H9 (cell line): Measurements from ENCODE around the gene MRPL39. TPM values are rescaled to one million over a fixed set of nuclear protein-coding genes. Genes with fewer than 3 reads are reported as not detected.

ENCODE experiments used
- DNase-seq: peaks from one replicate; pipeline ENCODE4 v3.0.0-alpha.2; 2017
- H2AFZ ChIP-seq: one replicate; pipeline ENCODE4 v1.6.1; 2013; ENCODE audit warnings: mild to moderate bottlenecking, low read length, control low read depth, moderate library complexity
- H2AK5ac ChIP-seq: 2 replicates; pipeline ENCODE4 v1.6.1; 2013; ENCODE audit warnings: low read length, control low read depth, mixed read lengths; ENCODE audit not compliant: insufficient read length
- H2BK120ac ChIP-seq: one replicate; pipeline ENCODE4 v1.6.1; 2013; ENCODE audit warnings: low read depth, mild to moderate bottlenecking, low read length, control low read depth, inconsistent platforms; ENCODE audit not compliant: poor library complexity, severe bottlenecking
- H2BK12ac ChIP-seq: 2 replicates; pipeline ENCODE4 v1.6.1; 2013; ENCODE audit warnings: low read length, control low read depth, mixed read lengths, low read depth; ENCODE audit not compliant: insufficient read length
- H2BK15ac ChIP-seq: 2 replicates; pipeline ENCODE4 v1.6.1; 2013; ENCODE audit warnings: low read depth, low read length, control low read depth
- H2BK20ac ChIP-seq: one replicate; pipeline ENCODE4 v1.6.1; 2013; ENCODE audit warnings: low read depth, mild to moderate bottlenecking, low read length, control low read depth, inconsistent platforms; ENCODE audit not compliant: poor library complexity, severe bottlenecking
- H2BK5ac ChIP-seq: 2 replicates; pipeline ENCODE4 v1.6.1; 2013; ENCODE audit warnings: low read length, control low read depth, mixed read lengths; ENCODE audit not compliant: insufficient read length
- H3K14ac ChIP-seq: 2 replicates; pipeline ENCODE4 v1.6.1; 2013; ENCODE audit warnings: low read length, control low read depth; ENCODE audit not compliant: insufficient read depth
- H3K18ac ChIP-seq: 2 replicates; pipeline ENCODE4 v1.6.1; 2013; ENCODE audit warnings: low read depth, mild to moderate bottlenecking, mixed read lengths, low read length, control low read depth; ENCODE audit not compliant: insufficient read length
- H3K23ac ChIP-seq: 2 replicates; pipeline ENCODE4 v1.6.1; 2013; ENCODE audit warnings: low read length, control low read depth, mixed read lengths, low read depth; ENCODE audit not compliant: insufficient read length
- H3K23me2 ChIP-seq: 2 replicates; pipeline ENCODE4 v1.6.1; 2013; ENCODE audit warnings: low read depth, mild to moderate bottlenecking, mixed read lengths, low read length, control low read depth; ENCODE audit not compliant: insufficient read length, poor library complexity, severe bottlenecking
- H3K27ac ChIP-seq: 2 replicates; pipeline ENCODE4 v1.5.1; 2013; ENCODE audit warnings: low read length, control low read depth, mixed read lengths, low read depth; ENCODE audit not compliant: insufficient read length
- H3K27me3 ChIP-seq: 2 replicates; pipeline ENCODE4 v1.6.1; 2013; ENCODE audit warnings: low read length, control low read depth, inconsistent platforms; ENCODE audit not compliant: insufficient read depth
- H3K4ac ChIP-seq: 2 replicates; pipeline ENCODE4 v1.6.1; 2013; ENCODE audit warnings: low read depth, mild to moderate bottlenecking, control low read depth, inconsistent platforms, low read length, moderate library complexity
- H3K4me1 ChIP-seq: 2 replicates; pipeline ENCODE4 v1.6.1; 2013; ENCODE audit warnings: low read length, control low read depth, inconsistent platforms; ENCODE audit not compliant: insufficient read depth
- H3K4me2 ChIP-seq: 2 replicates; pipeline ENCODE4 v1.6.1; 2013; ENCODE audit warnings: low read length, control low read depth, mixed read lengths; ENCODE audit not compliant: insufficient read length, insufficient read depth
- H3K56ac ChIP-seq: 2 replicates; pipeline ENCODE4 v1.6.1; 2013; ENCODE audit warnings: low read depth, mild to moderate bottlenecking, mixed read lengths, low read length, control low read depth; ENCODE audit not compliant: insufficient read length
- H3K79me1 ChIP-seq: 2 replicates; pipeline ENCODE4 v1.6.1; 2013; ENCODE audit warnings: low read depth, mild to moderate bottlenecking, moderate library complexity, low read length, control low read depth, inconsistent platforms; ENCODE audit not compliant: insufficient read depth, poor library complexity, severe bottlenecking
- H3K79me2 ChIP-seq: 2 replicates; pipeline ENCODE4 v1.6.1; 2013; ENCODE audit warnings: low read length, control low read depth, inconsistent platforms; ENCODE audit not compliant: insufficient read depth
- H3K9ac ChIP-seq: 2 replicates; pipeline ENCODE4 v1.6.1; 2013; ENCODE audit warnings: low read length, control low read depth, mixed read lengths; ENCODE audit not compliant: insufficient read length; ENCODE audit errors: extremely low read depth
- H3K9me3 ChIP-seq: one replicate; pipeline ENCODE4 v1.6.1; 2013; ENCODE audit warnings: low read depth, low read length, inconsistent platforms; ENCODE audit not compliant: control insufficient read depth
- H3T11ph ChIP-seq: one replicate; pipeline ENCODE4 v1.6.1; 2013; ENCODE audit warnings: mild to moderate bottlenecking, low read length, control low read depth, inconsistent platforms
- H4K20me1 ChIP-seq: one replicate; pipeline ENCODE4 v1.6.1; 2013; ENCODE audit not compliant: control insufficient read depth, insufficient read length, insufficient read depth
- H4K5ac ChIP-seq: 2 replicates; pipeline ENCODE4 v1.6.1; 2013; ENCODE audit warnings: low read depth, mild to moderate bottlenecking, mixed read lengths, low read length, control low read depth; ENCODE audit not compliant: insufficient read length
- H4K8ac ChIP-seq: replicated peaks from 2 replicates; pipeline ENCODE4 v1.6.1; 2013; ENCODE audit warnings: low read length, control low read depth, mixed read lengths, low read depth; ENCODE audit not compliant: insufficient read length
- H4K91ac ChIP-seq: 2 replicates; pipeline ENCODE4 v1.6.1; 2013; ENCODE audit warnings: low read depth, mild to moderate bottlenecking, moderate library complexity, mixed read lengths, low read length, control low read depth; ENCODE audit not compliant: insufficient read length
- H3K27ac Mint-ChIP-seq, 3 experiments: 2 replicates in 2 of 3; 3 replicates in 1 of 3; pipeline ENCODE4 v1.8.0; 2020 to 2021; ENCODE audit warnings: mixed read lengths in 3 of 3, mild to moderate bottlenecking in 1 of 3, moderate library complexity in 1 of 3
- H3K27me3 Mint-ChIP-seq: 2 replicates; pipeline ENCODE4 v1.8.0; 2021; ENCODE audit warnings: low read depth, mild to moderate bottlenecking, moderate library complexity, mixed read lengths
- H3K36me3 Mint-ChIP-seq, 3 experiments: 2 replicates in 2 of 3; 3 replicates in 1 of 3; pipeline ENCODE4 v1.8.0; 2020 to 2021; ENCODE audit warnings: low read depth in 3 of 3, mixed read lengths in 3 of 3; ENCODE audit not compliant: insufficient read depth in 1 of 3
- H3K4me1 Mint-ChIP-seq, 2 experiments: 2 replicates each; pipeline ENCODE4 v1.8.0; 2020; ENCODE audit warnings: mixed read lengths in 2 of 2
- H3K4me3 Mint-ChIP-seq, 2 experiments: 2 replicates in 1 of 2; 3 replicates in 1 of 2; pipeline ENCODE4 v1.8.0; 2020 to 2021; ENCODE audit warnings: mild to moderate bottlenecking in 2 of 2, mixed read lengths in 2 of 2, moderate library complexity in 1 of 2
- H3K9me3 Mint-ChIP-seq, 2 experiments: 2 replicates in 1 of 2; 3 replicates in 1 of 2; pipeline ENCODE4 v1.8.0; 2020; ENCODE audit warnings: mild to moderate bottlenecking in 2 of 2, mixed read lengths in 2 of 2, moderate library complexity in 1 of 2
- CTCF ChIP-seq: fragments of 200-600 bp; sonication (generic); conservative IDR thresholded peaks from 3 replicates; pipeline ENCODE4 v1.8.0; 2021; ENCODE audit warnings: antibody characterized with exemption, mild to moderate bottlenecking
- WGBS: extraction: QIAGEN DNeasy Blood & Tissue Kit; methylation state at CpG from one replicate; pipeline ENCODE4 v1.1.7; 2013; ENCODE audit warnings: missing lambda C conversion rate, low lambda C conversion rate, mixed read lengths; ENCODE audit not compliant: insufficient read length; ENCODE audit errors: extremely low coverage; 5-methylcytosine and 5-hydroxymethylcytosine counted together
- total RNA-seq: library from RNA; stranded (reverse); gene quantifications from 2 replicates; pipeline ENCODE4 v1.2.1, GENCODE V29; 2021

MRPL39 gene
- total RNA-seq, 1 experiment from 2014 or later = 58.8 TPM

DNA sequence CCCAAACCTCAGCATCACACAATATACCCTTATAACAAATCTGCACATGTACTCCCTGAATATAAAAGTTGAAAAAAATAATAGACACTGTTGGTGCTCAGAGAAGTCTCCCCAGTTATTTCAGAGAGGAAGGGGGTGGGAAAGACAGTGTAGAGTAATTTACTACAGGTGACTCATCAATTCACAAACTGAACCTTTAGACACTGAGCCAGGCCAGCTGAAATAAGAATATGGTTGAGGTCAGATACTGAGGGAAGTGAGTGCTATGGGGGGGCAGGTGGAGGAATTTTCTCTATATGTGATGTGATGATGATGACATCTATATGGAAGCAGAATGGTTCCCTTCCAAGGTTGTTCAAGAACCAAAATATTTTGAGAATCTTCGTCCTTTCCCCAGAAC, 50.1 kb downstream of the MRPL39 start:
- Histone ChIP-seq H2BK5ac (no peak overlapping the region), H2BK15ac (no peak overlapping the region), H3K4me1 (no peaks in the 10 kb centered on the region), H3K27ac (no peak overlapping the region), H4K91ac (no peak overlapping the region), H3K27me3 (peaks cover 6% of the 10 kb centered on the region; the same call in 1 of the 2 replicates), H3K79me2 (no peaks in the 10 kb centered on the region), H3K18ac (no peak overlapping the region), H3T11ph (no peak overlapping the region), H3K23ac (no peak overlapping the region), H3K14ac (no peak overlapping the region), H3K4me2 (no peak overlapping the region), H3K56ac (no peak overlapping the region), H2AFZ (no peak overlapping the region), H2AK5ac (no peak overlapping the region), H3K23me2 (peaks cover 8% of the 10 kb centered on the region), H4K8ac (no peak overlapping the region), H2BK12ac (no peak overlapping the region), H3K9me3 (no peaks in the 10 kb centered on the region), H3K9ac (no peak overlapping the region), H4K20me1 (no peaks in the 10 kb centered on the region), H3K4ac (no peak overlapping the region), H2BK20ac (no peak overlapping the region), H3K79me1 (no peaks in the 10 kb centered on the region), H4K5ac (no peak overlapping the region), H2BK120ac (no peak overlapping the region)
- Mint-ChIP-seq H3K27ac (no peak overlapping the region), H3K4me1 (peaks cover 3% of the 10 kb centered on the region in 2 experiments; a peak in 1 of 4 replicates), H3K4me3 (no peak overlapping the region), H3K9me3 (no peaks in the 10 kb centered on the region), H3K27me3 (peaks cover 32% of the 10 kb centered on the region), H3K36me3 (no peaks in the 10 kb centered on the region; a peak in 1 of 7 replicates)
- no peak for TF ChIP-seq CTCF
- WGBS = no CpG with 5 or more reads among the region's 1 CpG
- no peak for DNase-seq
